Measurements from ENCODE around the gene ZNF646.

Gene ZNF646

DNA sequence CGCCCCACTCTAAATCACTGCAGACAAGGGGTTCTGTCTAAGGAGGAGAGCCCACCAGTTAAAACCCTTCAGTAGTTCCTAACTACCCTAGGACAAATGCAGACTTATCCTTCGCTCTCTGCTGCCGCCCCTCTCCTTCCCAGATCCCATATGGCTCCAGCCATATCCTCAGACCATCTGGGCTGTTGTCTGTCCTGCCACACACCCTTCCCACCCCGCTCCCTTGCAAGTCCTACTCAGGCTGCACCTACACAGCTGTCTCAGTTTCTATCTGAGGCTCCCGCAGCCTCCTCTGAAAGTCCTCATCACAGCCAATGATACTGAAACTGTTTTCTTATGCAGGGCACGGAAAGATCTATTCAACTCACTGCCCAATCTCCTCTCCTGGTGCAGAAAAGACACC, 33.2 kb downstream of the ZNF646 start:
- Mint-ChIP-seq H3K27me3 (no peaks in the 10 kb centered on the region), H3K9me3 (no peaks in the 10 kb centered on the region), H3K4me3 (peak overlapping the region; percentile 90 to 95), H3K4me1 (peaks cover 41% of the 10 kb centered on the region), H3K27ac (peak overlapping the region in 1 of 2 donors; percentile 93)
- ATAC-seq: peak; percentile 67
- DNase-seq: peak; percentile 28 to 40

DNA sequence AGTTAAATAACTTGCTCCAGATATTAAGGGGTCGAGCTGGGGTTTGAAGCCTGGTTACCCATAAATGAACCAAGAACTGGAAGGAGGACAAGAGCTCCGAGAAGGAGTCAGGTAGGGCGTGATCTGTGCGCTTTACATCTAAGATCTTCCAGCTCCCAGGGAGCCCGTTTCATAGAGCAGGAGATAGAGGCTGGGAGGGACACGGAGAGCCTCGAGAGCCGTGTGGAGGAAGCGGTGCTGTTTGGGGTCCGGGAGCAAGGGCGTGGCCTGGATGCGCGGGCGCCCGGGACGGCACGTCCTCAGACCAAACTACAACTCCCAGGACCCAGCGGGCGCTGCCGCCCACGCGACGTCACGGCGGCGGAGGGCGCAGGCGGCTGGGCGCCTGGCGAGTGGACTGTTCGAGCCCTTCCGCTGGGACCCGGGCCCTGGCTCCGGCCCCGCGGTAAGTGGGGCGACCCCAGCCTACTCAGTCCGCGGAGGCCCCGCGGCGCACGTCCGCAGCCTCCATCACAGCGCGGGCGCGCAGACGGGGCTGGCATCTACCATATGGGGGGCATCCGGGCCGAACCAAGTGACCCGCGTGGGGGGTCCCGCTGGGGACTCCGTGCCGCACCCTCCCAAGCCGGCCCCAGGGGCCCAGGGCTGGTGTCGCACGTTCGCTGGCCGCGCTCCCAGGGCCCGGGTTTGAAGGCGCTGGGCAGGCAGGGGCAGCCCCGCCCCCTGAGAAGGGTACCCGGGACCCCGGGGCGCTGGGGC, 34.0 kb downstream of the ZNF646 start, which contains the start of gene BCKDK:
Gene BCKDK, plus strand, starts transcription at position 352 of the 759 bp plus-strand sequence. CDS start 838 bp downstream, outside the sequence.
- H3K4me3 Mint-ChIP-seq: peak within 1 kb of the TSS; percentile 90 to 95
- H3K9me3 Mint-ChIP-seq: no peaks in the 10 kb centered on the region
- H3K27me3 Mint-ChIP-seq: no peaks in the 10 kb centered on the region
- peak within 1 kb of the TSS; percentile 76 to 93 for H3K27ac Mint-ChIP-seq
- peak; percentile 86 for ATAC-seq
- peaks cover 44% of the 10 kb centered on the region for H3K4me1 Mint-ChIP-seq
- peak; percentile 69 to 76 for DNase-seq

DNA sequence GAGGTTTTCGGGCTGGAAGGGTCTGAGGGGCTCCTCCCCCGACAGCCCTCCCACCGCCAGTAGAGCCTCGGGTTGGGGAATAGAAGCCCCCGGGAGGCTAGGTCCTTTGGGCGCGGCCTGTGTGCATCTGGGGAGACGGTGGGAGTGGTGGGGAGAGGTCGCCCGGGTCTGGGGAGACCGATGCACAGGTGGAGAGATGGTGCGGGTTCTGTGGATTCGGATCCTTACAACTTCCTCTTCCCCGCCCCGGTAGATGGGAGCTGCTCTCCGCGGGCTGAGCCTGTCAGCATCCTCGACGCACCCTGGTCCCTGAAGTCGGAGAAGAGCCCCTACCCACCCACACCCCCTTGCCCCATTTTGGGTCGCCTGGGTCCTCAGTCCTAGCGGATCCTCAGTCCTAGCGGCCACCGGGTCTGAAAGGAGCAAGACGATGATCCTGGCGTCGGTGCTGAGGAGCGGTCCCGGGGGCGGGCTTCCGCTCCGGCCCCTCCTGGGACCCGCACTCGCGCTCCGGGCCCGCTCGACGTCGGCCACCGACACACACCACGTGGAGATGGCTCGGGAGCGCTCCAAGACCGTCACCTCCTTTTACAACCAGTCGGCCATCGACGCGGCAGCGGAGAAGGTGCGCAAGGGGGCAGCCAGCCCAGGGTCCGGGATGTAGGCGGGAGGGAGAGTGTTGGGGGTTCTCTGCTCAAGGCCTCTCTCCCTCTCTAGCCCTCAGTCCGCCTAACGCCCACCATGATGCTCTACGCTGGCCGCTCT, 34.8 kb downstream of the ZNF646 start:
- Mint-ChIP-seq H3K9me3 (no peaks in the 10 kb centered on the region), H3K27ac (peak overlapping the region; percentile 52 to 76), H3K4me3 (peak overlapping the region; percentile 83 to 90), H3K4me1 (peaks cover 51% of the 10 kb centered on the region), H3K27me3 (no peaks in the 10 kb centered on the region)
- DNase-seq (no peak), ATAC-seq (peak; percentile 4)

DNA sequence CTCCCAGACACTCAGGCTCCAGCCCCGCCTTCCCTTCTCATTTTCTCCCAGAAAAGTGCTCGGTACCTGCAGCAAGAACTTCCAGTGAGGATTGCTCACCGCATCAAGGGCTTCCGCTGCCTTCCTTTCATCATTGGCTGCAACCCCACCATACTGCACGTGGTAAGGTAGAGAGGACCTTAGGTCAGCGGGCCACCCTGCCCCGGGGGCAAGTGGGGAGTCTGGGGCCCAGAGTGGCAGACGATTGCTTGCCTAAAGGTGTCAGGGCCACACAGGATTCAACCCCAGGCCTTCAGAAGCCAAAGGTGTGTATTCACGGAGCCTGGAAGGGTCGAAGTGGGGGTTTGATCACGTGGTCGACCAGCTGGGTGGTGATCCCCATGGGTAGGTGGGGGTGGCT, 35.4 kb downstream of the ZNF646 start:
- ATAC-seq (no peak), DNase-seq (no peak)
- H3K27me3 Mint-ChIP-seq: no peaks in the 10 kb centered on the region
- H3K9me3 Mint-ChIP-seq: no peaks in the 10 kb centered on the region
- peaks cover 56% of the 10 kb centered on the region for H3K4me1 Mint-ChIP-seq
- no peak overlapping the region for H3K27ac Mint-ChIP-seq
- H3K4me3 Mint-ChIP-seq: peak overlapping the region; percentile 78

DNA sequence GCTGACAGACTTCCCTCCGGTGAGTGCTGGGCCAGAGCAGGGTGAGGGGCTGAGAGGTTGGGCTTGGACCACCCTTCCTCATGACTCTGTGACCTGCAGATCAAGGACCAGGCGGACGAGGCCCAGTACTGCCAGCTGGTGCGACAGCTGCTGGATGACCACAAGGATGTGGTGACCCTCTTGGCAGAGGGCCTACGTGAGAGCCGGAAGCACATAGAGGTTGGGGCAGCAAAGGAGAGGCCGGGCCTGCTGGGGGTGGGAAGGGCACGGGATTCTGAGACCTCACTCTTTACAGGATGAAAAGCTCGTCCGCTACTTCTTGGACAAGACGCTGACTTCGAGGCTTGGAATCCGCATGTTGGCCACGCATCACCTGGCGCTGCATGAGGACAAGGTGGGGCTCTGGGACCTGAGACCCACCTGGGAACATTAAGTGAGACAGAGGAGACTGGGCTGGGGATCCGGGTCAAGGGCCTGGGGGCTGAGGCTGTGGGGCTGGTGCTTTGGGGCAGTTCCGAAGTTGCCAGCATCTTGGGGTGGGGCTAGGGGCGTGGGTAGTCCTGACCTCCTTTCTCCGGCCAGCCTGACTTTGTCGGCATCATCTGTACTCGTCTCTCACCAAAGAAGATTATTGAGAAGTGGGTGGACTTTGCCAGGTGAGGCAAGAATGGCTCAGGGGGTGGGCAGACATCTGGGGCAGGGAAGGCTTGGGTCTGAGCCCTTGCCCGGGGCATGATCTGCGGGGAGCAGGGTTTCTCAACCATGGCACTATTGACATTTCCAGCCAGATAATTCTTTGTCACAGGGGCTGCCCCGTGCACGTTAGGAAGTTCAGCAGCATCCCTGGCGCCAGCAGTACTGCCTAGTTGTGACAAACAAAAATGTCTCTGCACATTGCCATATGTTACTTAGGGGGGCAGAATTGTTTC, 36.1 kb downstream of the ZNF646 start:
- Mint-ChIP-seq H3K9me3 (no peaks in the 10 kb centered on the region), H3K4me3 (peak overlapping the region in 1 of 2 donors; percentile 78), H3K27ac (no peak overlapping the region), H3K4me1 (peaks cover 61% of the 10 kb centered on the region), H3K27me3 (no peaks in the 10 kb centered on the region)
- ATAC-seq: no peak
- no peak for DNase-seq

DNA sequence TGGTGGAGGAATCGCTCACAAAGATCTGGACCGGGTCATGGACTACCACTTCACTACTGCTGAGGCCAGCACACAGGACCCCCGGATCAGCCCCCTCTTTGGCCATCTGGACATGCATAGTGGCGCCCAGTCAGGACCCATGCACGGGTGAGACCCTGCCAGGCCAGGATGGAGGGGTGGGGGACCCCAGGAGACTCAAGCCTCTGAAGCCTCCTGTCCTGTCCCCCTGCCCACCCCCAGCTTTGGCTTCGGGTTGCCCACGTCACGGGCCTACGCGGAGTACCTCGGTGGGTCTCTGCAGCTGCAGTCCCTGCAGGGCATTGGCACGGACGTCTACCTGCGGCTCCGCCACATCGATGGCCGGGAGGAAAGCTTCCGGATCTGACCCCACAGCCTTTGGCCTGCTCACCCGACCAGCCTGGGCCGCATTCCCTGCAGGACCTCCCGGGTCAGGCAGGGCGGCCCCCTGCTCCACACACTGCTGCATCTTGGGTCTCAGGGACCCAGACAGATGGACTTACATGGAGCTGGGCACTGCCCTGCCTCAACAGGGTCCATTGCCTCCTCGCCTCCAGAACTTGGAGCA, 37.8 kb downstream of the ZNF646 start:
- peaks cover 67% of the 10 kb centered on the region for H3K4me1 Mint-ChIP-seq
- H3K4me3 Mint-ChIP-seq: no peak overlapping the region
- H3K27me3 Mint-ChIP-seq: no peaks in the 10 kb centered on the region
- ATAC-seq: no peak
- no peak for DNase-seq
- H3K9me3 Mint-ChIP-seq: no peaks in the 10 kb centered on the region
- H3K27ac Mint-ChIP-seq: no peak overlapping the region

DNA sequence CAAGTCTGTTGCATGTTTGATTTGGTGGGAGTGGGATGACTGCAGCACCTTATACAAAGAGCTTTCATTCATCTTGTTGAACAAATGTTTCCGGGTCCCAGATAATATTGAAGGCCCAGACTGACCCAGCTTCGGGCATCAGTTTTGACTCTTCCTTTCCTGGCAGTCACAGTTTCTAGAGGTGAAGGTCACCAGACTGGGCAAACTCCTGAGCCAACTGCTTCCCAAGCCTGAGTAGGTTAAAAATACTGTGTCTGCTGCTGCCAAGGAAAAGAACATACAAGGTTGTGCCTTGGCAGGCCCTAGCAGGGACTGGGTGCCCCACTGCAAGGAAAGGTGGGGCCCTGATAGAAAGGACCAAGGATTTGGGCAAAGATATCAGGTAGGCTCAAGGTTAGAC, 38.5 kb downstream of the ZNF646 start:
- no peaks in the 10 kb centered on the region for H3K27me3 Mint-ChIP-seq
- no peak overlapping the region for H3K4me3 Mint-ChIP-seq
- ATAC-seq (no peak), DNase-seq (no peak)
- H3K27ac Mint-ChIP-seq: peak overlapping the region in 1 of 2 donors; percentile 19
- H3K9me3 Mint-ChIP-seq: no peaks in the 10 kb centered on the region
- H3K4me1 Mint-ChIP-seq: peaks cover 60% of the 10 kb centered on the region

DNA sequence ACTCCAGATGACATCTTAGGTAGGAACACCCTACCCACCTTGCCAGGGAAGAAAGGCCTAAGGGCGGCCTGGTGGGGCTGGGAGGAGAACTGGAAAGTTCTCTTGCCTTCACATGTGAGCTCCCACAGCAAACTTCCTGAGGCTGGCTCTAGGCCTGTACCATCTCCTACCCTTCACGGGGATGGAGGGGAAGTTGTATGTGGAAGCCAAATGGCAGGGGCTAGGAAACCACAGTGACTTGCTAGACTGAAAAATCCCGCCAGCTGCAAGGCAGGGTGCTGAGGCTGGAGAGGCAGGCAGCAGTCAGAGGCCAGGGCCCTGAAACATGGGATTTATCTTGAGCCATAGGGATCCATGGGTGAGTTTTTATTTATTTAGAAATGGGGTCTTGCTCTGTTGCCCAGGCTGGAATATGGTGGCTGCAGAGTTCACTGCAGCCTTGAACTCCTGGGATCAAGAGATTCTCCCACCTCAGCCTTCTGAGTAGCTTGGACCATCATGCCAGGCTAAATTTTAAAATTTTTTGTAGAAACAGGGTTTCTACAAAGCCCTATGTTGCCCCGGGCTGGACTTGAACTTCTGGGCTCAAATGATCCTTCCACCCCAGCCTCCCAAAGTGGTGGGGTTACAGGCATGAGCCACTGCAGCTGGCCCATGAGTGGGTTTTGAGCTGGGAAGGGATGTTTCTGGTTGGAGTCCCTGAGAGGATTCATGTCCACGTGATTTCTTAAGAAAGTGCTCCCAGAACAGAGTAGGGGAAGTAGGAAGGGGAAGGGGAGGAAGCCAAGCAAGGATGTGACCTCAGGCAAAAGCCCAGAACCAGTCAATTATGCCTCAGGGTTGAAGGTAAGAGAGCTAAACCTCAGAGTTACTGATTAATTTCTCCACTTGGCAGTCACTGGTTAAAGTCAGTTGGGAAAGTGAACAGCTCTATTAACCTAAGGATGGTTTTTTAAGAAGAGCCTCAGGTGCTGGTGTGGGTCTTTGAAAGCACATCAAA, 39.2 kb downstream of the ZNF646 start:
- DNase-seq (no peak), ATAC-seq (no peak)
- no peak overlapping the region for H3K4me3 Mint-ChIP-seq
- H3K27ac Mint-ChIP-seq: peak overlapping the region in 1 of 2 donors; percentile 43
- H3K27me3 Mint-ChIP-seq: no peaks in the 10 kb centered on the region
- peaks cover 62% of the 10 kb centered on the region for H3K4me1 Mint-ChIP-seq
- H3K9me3 Mint-ChIP-seq: no peaks in the 10 kb centered on the region

DNA sequence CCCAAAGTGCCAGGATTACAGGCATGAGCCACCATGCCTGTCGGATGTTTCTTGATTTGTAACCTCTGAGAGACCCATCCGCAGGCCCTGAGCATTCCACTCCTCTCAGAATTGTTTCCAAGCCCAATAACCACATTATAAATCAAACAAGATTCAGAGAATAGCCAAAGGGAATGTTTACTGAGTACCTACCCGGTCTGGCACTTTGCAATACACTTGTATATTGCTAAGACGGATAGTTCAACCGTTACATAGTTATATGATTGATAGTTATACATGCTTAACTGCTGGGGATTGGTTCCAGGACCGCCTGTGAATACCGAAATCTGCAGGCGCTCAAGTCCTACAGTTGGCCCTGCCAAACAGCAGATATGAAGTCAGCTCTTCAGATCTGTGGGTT, 40.2 kb downstream of the ZNF646 start:
- ATAC-seq: no peak
- Mint-ChIP-seq H3K4me3 (no peak overlapping the region), H3K9me3 (no peaks in the 10 kb centered on the region), H3K27ac (no peak overlapping the region), H3K4me1 (peaks cover 69% of the 10 kb centered on the region), H3K27me3 (no peaks in the 10 kb centered on the region)
- DNase-seq: no peak

DNA sequence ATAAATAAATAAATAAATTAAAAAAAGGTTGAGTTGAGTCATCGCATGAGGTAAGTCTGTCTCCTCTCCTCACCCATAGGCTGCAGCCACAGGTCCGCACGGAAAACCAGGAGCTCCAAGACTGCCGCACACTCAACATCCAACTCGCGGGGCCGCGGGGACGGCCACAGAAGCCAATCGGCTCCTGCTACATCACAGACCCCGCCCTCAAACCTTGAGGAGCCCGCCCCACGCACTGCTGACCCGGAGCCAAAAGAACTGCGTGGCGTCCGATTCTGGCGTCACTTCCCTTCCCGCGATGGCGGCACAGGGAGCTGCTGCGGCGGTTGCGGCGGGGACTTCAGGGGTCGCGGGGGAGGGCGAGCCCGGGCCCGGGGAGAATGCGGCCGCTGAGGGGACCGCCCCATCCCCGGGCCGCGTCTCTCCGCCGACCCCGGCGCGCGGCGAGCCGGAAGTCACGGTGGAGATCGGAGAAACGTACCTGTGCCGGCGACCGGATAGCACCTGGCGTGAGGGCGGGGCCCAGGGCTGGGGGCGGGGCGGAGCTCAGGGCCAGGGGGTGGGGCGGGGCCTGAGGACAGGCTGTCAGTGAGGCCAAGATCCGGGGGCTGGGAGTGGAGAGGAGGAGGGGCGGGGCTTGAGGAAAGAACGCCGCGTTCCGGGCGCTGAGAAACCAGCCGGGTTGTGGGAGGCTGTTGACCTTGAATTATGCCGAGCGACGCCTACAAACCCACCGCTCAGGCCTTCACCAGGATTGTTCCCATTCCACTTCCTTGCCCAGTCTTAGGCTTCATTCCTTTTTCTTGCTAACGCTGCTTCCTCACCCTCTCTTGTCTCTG, 43.4 kb downstream of the ZNF646 start, which contains the start of gene KAT8:
Gene KAT8, plus strand, starts transcription at position 281 of the 839 bp plus-strand sequence. Its CDS starts 18 bp downstream, at position 299.
- peak; percentile 98 for DNase-seq
- peak within 1 kb of the TSS; percentile 74 to 92 for H3K27ac Mint-ChIP-seq
- peaks cover 50% of the 10 kb centered on the region for H3K4me1 Mint-ChIP-seq
- H3K4me3 Mint-ChIP-seq: peak within 1 kb of the TSS; percentile 87 to 96
- no peaks in the 10 kb centered on the region for H3K9me3 Mint-ChIP-seq
- ATAC-seq: peak; percentile 96
- H3K27me3 Mint-ChIP-seq: no peaks in the 10 kb centered on the region

DNA sequence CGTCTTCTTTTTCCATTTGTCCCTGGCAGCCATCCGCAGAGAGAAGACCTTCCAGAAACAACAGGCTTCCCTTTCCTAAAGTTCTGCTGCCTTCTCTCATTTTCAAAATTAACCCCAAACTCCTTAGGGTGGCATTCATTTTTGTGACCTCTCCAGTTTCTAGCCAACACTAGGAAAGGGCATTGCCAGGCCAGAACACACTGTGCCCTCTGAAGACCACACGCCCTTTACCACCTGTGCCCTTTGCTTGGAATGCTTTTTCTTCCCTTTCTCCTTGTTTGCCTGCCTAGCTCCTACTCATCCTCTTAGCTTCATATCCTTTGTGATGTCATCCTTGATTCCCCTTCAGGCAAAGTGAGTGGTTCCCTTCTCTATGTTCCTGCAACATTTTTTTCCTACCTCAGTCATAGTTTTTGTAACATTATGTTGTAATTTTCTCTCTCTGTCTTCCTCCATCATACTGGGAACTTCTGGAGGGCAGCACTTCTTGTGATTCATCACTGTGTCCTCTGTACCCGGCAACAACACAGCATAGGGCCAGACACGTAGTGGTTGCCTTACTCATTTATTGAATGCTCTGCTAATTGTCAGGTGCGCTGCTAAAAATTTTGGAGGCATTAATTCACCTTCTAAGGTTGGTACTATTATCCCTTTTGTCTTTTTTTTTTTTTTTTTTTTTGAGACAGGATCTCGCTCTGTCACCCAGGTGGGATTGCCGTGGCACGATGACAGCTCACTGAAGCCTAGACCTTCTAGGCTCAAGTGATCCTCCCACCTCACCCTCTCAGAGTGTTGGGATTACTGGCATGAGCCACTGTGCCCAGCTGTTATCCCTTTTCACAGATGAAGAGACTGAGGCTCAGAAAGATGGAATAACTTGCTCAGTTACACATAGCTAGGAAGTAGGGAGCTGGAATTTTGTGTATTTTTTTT, 44.3 kb downstream of the ZNF646 start:
- H3K4me3 Mint-ChIP-seq: peak overlapping the region; percentile 87 to 96
- peaks cover 44% of the 10 kb centered on the region for H3K4me1 Mint-ChIP-seq
- ATAC-seq (no peak), DNase-seq (no peak)
- no peaks in the 10 kb centered on the region for H3K27me3 Mint-ChIP-seq
- peak overlapping the region; percentile 50 to 90 for H3K27ac Mint-ChIP-seq
- no peaks in the 10 kb centered on the region for H3K9me3 Mint-ChIP-seq

DNA sequence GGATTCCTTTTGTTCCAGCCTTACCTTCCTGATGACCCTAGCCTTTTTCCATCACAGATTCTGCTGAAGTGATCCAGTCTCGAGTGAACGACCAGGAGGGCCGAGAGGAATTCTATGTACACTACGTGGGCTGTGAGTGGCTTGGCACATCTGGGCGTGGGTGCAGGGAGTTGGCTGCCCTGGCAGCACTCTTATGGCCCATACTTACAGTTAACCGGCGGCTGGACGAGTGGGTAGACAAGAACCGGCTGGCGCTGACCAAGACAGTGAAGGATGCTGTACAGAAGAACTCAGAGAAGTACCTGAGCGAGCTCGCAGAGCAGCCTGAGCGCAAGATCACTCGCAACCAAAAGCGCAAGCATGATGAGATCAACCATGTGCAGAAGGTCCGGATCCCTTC, 45.9 kb downstream of the ZNF646 start:
- Mint-ChIP-seq H3K4me1 (peaks cover 31% of the 10 kb centered on the region), H3K27ac (peak overlapping the region in 1 of 2 donors; percentile 64), H3K4me3 (no peak overlapping the region)

More for the DNA sequence above, 45.9 kb downstream of the ZNF646 start:
- Mint-ChIP-seq H3K27me3 (no peaks in the 10 kb centered on the region), H3K9me3 (no peaks in the 10 kb centered on the region)
- no peak for DNase-seq
- no peak for ATAC-seq
